ENCODE measurements around the gene GBP6. TPM values are rescaled to one million over a fixed set of nuclear protein-coding genes. Genes with fewer than 3 reads are reported as not detected.
"Not testable (repeated sequence)": the region's sequence is repeated elsewhere in the genome, so short reads cannot be mapped to it uniquely, and the experiment has no call there.

The GBP6 gene
- total RNA-seq, 2 donors from 2014 or later, result not detected

DNA sequence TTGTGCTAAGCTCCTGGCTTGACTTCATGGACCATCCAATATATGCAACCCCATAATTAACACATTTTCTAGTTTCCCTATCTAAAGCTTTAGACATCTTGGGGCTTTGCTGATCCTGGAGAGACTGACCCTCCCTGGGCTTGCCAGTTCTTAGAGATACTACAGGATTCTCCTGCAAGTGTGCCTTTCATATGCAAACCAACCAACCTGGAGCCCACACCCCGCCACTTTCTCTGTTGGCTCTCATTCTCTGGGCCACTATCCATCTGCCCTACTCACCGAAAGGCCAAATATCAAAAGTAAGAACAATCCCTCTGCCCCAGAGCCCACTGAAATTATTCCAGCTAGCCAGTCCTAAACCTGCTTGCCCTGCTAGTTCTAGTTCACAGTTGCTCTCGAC lies 2.2 kb upstream of the GBP6 start:
- Histone ChIP-seq H3K27me3 (replicated peaks; ENCODE audit: insufficient read depth) (no peaks in the 10 kb centered on the region), H3K27ac (no peak overlapping the region), H3K4me1 (replicated peaks) (no peaks in the 10 kb centered on the region), H3K4me3 (no peak overlapping the region), H3K9me3 (no peaks in the 10 kb centered on the region), H3K36me3 (no peaks in the 10 kb centered on the region)
- no peak for TF ChIP-seq CTCF (IDR thresholded peaks at IDR 0.05)
- no peak for TF ChIP-seq POLR2A (IDR thresholded peaks at IDR 0.05)
- TF ChIP-seq POLR2AphosphoS5 (IDR thresholded peaks at IDR 0.05), result no peak
- no peak for DNase-seq (ENCODE audit: low spot score)
- intact Hi-C loops (cut with DNase I), result loop anchor here (10.0 kb wide), 1 partner anchor 277 kb away; no protein-coding TSS in a partner anchor
- WGBS, result 97% methylated on average over 3 of the region's 3 CpGs

- DNase-seq (ENCODE audit: low spot score), result no peak
- WGBS, result 26% methylated on average over 1 of the region's 1 CpG
- no peaks in the 10 kb centered on the region for H3K27me3 ChIP-seq (replicated peaks; ENCODE audit: insufficient read depth)
- TF ChIP-seq POLR2A (IDR thresholded peaks at IDR 0.05) (no peak), CTCF (IDR thresholded peaks at IDR 0.05) (no peak), POLR2AphosphoS5 (IDR thresholded peaks at IDR 0.05) (no peak)
- H3K36me3 ChIP-seq, result no peaks in the 10 kb centered on the region
- intact Hi-C loops (cut with DNase I), result loop anchor here (10.0 kb wide), 1 partner anchor 278 kb away; no protein-coding TSS in a partner anchor
- no peaks in the 10 kb centered on the region for H3K9me3 ChIP-seq
- H3K4me1 ChIP-seq (replicated peaks), result no peaks in the 10 kb centered on the region
- no peak overlapping the region for H3K4me3 ChIP-seq
- H3K27ac ChIP-seq, result no peak overlapping the region
These were observed 663 bp upstream of the GBP6 start for GRCh38 chr1:89363196-89363595.

GRCh38 chr1:89364954-89365550 lies 1.2 kb downstream of the GBP6 start:
- 36% methylated on average over 9 of the region's 9 CpGs for WGBS
- DNase-seq (ENCODE audit: low spot score), result no peak
- TF ChIP-seq POLR2A (IDR thresholded peaks at IDR 0.05) (no peak), POLR2AphosphoS5 (IDR thresholded peaks at IDR 0.05) (no peak), CTCF (IDR thresholded peaks at IDR 0.05) (no peak)
- H3K4me3 ChIP-seq, result no peak overlapping the region
- intact Hi-C loops (cut with DNase I), result loop anchor here (10.0 kb wide), 1 partner anchor 280 kb away; no protein-coding TSS in a partner anchor
- no peaks in the 10 kb centered on the region for H3K36me3 ChIP-seq
- H3K4me1 ChIP-seq (replicated peaks), result no peaks in the 10 kb centered on the region
- H3K9me3 ChIP-seq, result no peaks in the 10 kb centered on the region
- no peak overlapping the region for H3K27ac ChIP-seq
- no peaks in the 10 kb centered on the region for H3K27me3 ChIP-seq (replicated peaks; ENCODE audit: insufficient read depth)

- Histone ChIP-seq H3K4me1 (replicated peaks) (no peaks in the 10 kb centered on the region), H3K27ac (no peak overlapping the region), H3K36me3 (no peaks in the 10 kb centered on the region), H3K9me3 (no peaks in the 10 kb centered on the region), H3K4me3 (no peak overlapping the region), H3K27me3 (replicated peaks; ENCODE audit: insufficient read depth) (no peaks in the 10 kb centered on the region)
- TF ChIP-seq POLR2A (IDR thresholded peaks at IDR 0.05) (no peak), CTCF (IDR thresholded peaks at IDR 0.05) (no peak), POLR2AphosphoS5 (IDR thresholded peaks at IDR 0.05) (no peak)
- intact Hi-C loops (cut with DNase I), result loop anchor here (10.0 kb wide), 1 partner anchor 282 kb away; no protein-coding TSS in a partner anchor
- no peak for DNase-seq (ENCODE audit: low spot score)
- 68% methylated on average over 1 of the region's 1 CpG for WGBS
These were observed 3.4 kb downstream of the GBP6 start for GRCh38 chr1:89367221-89367620.

- intact Hi-C loops (cut with DNase I), result loop anchor here (10.0 kb wide), 1 partner anchor 285 kb away; no protein-coding TSS in a partner anchor
- no peak overlapping the region for H3K4me3 ChIP-seq
- WGBS, result 89% methylated on average over 8 of the region's 8 CpGs
- no peaks in the 10 kb centered on the region for H3K27me3 ChIP-seq (replicated peaks; ENCODE audit: insufficient read depth)
- no peak for DNase-seq (ENCODE audit: low spot score)
- H3K36me3 ChIP-seq, result no peaks in the 10 kb centered on the region
- TF ChIP-seq POLR2AphosphoS5 (IDR thresholded peaks at IDR 0.05) (no peak), CTCF (IDR thresholded peaks at IDR 0.05) (no peak), POLR2A (IDR thresholded peaks at IDR 0.05) (no peak)
- H3K27ac ChIP-seq, result no peak overlapping the region
- H3K4me1 ChIP-seq (replicated peaks), result no peaks in the 10 kb centered on the region
- H3K9me3 ChIP-seq, result no peaks in the 10 kb centered on the region
These were observed 5.5 kb downstream of the GBP6 start for GRCh38 chr1:89369331-89369730.

DNA sequence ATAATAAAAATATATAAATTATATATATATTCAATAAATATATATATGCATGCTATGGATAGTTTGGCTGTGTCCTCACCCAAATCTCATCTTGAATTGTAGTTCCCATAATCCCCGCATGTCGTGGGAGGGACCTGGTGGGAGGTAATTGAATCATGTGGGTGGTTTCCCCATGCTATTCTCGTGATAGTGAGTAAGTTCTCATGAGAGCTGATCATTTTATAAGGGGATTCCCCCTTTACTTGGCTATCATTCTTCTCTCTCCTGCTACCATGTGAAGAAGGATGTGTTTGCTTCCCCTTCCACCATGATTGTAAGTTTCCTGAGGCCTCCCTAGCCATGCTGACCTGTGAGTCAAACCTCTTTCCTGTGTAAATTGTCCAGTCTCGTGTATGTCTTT lies 10.0 kb downstream of the GBP6 start:
- WGBS, result 87% methylated on average over 4 of the region's 4 CpGs
- H3K36me3 ChIP-seq; H3K27ac ChIP-seq; H3K9me3 ChIP-seq; DNase-seq (ENCODE audit: low spot score); H3K4me1 ChIP-seq (replicated peaks); intact Hi-C loops (cut with DNase I); H3K4me3 ChIP-seq; H3K27me3 ChIP-seq (replicated peaks; ENCODE audit: insufficient read depth): not testable (repeated sequence)
